SK-N-SH (cell line): ENCODE measurements around the gene FAM163A.

ENCODE experiments used
- CTCF ChIP-seq: fragments of 200-600 bp; sonication (generic); IDR thresholded peaks from 2 replicates; pipeline ENCODE4 v1.6.1; 2017; ENCODE audit warnings: antibody characterized with exemption, mild to moderate bottlenecking, moderate library complexity
- ELF1 ChIP-seq: IDR thresholded peaks from 2 replicates; pipeline ENCODE4 v1.4.0; 2012
- EZH2phosphoT487 ChIP-seq: fragments of 200-600 bp; sonication (generic); IDR thresholded peaks from 2 replicates; pipeline ENCODE4 v1.6.1; 2017; ENCODE audit warnings: low read depth, mixed run types, mild to moderate bottlenecking, antibody characterized with exemption, moderate library complexity, borderline replicate concordance
- FOSL2 ChIP-seq: IDR thresholded peaks from 2 replicates; pipeline ENCODE4 v1.4.0; 2012; ENCODE audit warnings: low read depth, mild to moderate bottlenecking, moderate library complexity, borderline replicate concordance
- FOXM1 ChIP-seq: IDR thresholded peaks from 2 replicates; pipeline ENCODE4 v1.4.0; 2012; ENCODE audit warnings: low read depth, mild to moderate bottlenecking
- MXI1 ChIP-seq: IDR thresholded peaks from 2 replicates; pipeline ENCODE4 v1.6.1; 2012; ENCODE audit warnings: mild to moderate bottlenecking, low read depth, low read length, improper control_type of control experiment
- PBX3 ChIP-seq: IDR thresholded peaks from 2 replicates; pipeline ENCODE4; 2012
- RAD21 ChIP-seq: IDR thresholded peaks from 2 replicates; pipeline ENCODE4 v1.6.1; 2012; ENCODE audit warnings: mild to moderate bottlenecking, low read length
- REST ChIP-seq: IDR thresholded peaks from 2 replicates; pipeline ENCODE4 v1.6.1; 2012; ENCODE audit warnings: mild to moderate bottlenecking, low read depth, low read length, moderate library complexity
- TF ChIP-seq, protein P1 (sequence below): fragments of 150-350 bp; IDR thresholded peaks from 2 replicates; pipeline ENCODE4 v1.6.1; 2017; ENCODE audit warnings: antibody characterized with exemption, low read length, low read depth, borderline replicate concordance

DNA sequence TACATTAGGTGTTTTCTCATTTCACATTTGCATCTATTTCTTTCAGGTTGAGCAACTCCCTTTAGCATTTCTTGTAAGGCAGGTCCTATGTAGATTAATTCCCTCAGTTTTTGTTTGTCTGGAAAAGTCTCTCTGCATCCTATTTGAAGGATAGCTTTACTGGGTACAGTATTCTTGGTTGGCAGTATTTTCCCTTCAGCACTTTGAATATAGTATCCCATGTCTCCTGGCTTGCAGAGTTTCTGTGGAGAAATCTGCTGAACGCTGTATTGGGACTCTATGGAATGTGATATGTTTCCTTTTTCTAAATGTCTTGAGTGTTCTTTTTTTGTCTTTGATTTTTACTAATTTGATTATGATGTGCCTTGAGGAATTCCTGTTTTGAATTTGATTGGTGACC, 28.9 kb upstream of the FAM163A start:
- no peak for TF ChIP-seq EZH2phosphoT487
- no peak for TF ChIP-seq RAD21
- no peak for TF ChIP-seq FOSL2
- TF ChIP-seq REST = no peak
- TF ChIP-seq CTCF = no peak
- TF ChIP-seq, protein P1, sequence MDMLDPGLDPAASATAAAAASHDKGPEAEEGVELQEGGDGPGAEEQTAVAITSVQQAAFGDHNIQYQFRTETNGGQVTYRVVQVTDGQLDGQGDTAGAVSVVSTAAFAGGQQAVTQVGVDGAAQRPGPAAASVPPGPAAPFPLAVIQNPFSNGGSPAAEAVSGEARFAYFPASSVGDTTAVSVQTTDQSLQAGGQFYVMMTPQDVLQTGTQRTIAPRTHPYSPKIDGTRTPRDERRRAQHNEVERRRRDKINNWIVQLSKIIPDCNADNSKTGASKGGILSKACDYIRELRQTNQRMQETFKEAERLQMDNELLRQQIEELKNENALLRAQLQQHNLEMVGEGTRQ = no peak
- TF ChIP-seq ELF1 = no peak
- no peak for TF ChIP-seq PBX3
- TF ChIP-seq MXI1 = no peak
- TF ChIP-seq FOXM1 = no peak
